ENCODE measurements around the gene DNM3. TPM values are rescaled to one million over a fixed set of nuclear protein-coding genes. Genes with fewer than 3 reads are reported as not detected.

DNM3 gene
- total RNA-seq, 1 donor from 2014 or later, result 4.7 TPM

GRCh38 chr1:172357753-172358385, 516.6 kb downstream of the DNM3 start:
- peaks cover 54% of the 10 kb centered on the region for H3K4me1 Mint-ChIP-seq (ENCODE audit: low read depth, unreplicated experiment)

GRCh38 chr1:172359491-172359999, 518.2 kb downstream of the DNM3 start:
- no peaks in the 10 kb centered on the region for H3K36me3 Mint-ChIP-seq (ENCODE audit: low read depth, unreplicated experiment)
- H3K27me3 Mint-ChIP-seq (ENCODE audit: low read depth, unreplicated experiment), result no peaks in the 10 kb centered on the region
- Histone ChIP-seq H3K79me2 (ENCODE audit: insufficient read depth, low read length) (no peaks in the 10 kb centered on the region), H3K9ac (ENCODE audit: low read length) (peak overlapping the region; percentile 80), H3K27me3 (ENCODE audit: insufficient read depth, low read length) (no peaks in the 10 kb centered on the region), H3K4me1 (ENCODE audit: insufficient read depth, low read length) (peaks cover 57% of the 10 kb centered on the region), H3K36me3 (ENCODE audit: insufficient read depth, low read length) (no peaks in the 10 kb centered on the region), H3K9me3 (ENCODE audit: insufficient read depth, low read depth, low read length) (no peaks in the 10 kb centered on the region), H3K27ac (ENCODE audit: low read depth, low read length) (peak overlapping the region; percentile 96), H3K4me3 (ENCODE audit: insufficient read depth, low read depth, low read length) (peak overlapping the region; percentile 4), H3K4me2 (ENCODE audit: low read length) (peak overlapping the region; percentile 82), H4K20me1 (ENCODE audit: insufficient read depth, low read length) (no peaks in the 10 kb centered on the region), H2AFZ (ENCODE audit: low read depth, low read length) (no peak overlapping the region)
- FAIRE-seq (no peak), DNase-seq (ENCODE audit: low read depth) (peak; percentile 94)
- H3K9me3 Mint-ChIP-seq (ENCODE audit: unreplicated experiment), result no peaks in the 10 kb centered on the region
- H3K4me1 Mint-ChIP-seq (ENCODE audit: low read depth, unreplicated experiment), result peaks cover 45% of the 10 kb centered on the region
- TF ChIP-seq EZH2 (IDR thresholded peaks at IDR 0.05; ENCODE audit: insufficient read depth, low read length) (no peak), CTCF (IDR thresholded peaks at IDR 0.05; ENCODE audit: insufficient read depth, low read depth, low read length) (no peak)
- H3K27ac Mint-ChIP-seq (ENCODE audit: unreplicated experiment), result peak overlapping the region; percentile 99
- H3K4me3 Mint-ChIP-seq (ENCODE audit: unreplicated experiment), result no peak overlapping the region

More at GRCh38 chr1:172357753-172358385, 516.6 kb downstream of the DNM3 start:
- Mint-ChIP-seq H3K9me3 (ENCODE audit: unreplicated experiment) (no peaks in the 10 kb centered on the region), H3K27me3 (ENCODE audit: low read depth, unreplicated experiment) (no peaks in the 10 kb centered on the region), H3K27ac (ENCODE audit: unreplicated experiment) (peak overlapping the region; percentile 99), H3K36me3 (ENCODE audit: low read depth, unreplicated experiment) (no peaks in the 10 kb centered on the region), H3K4me3 (ENCODE audit: unreplicated experiment) (no peak overlapping the region)
- no peaks in the 10 kb centered on the region for H3K36me3 ChIP-seq (ENCODE audit: insufficient read depth, low read length)
- H3K9ac ChIP-seq (ENCODE audit: low read length), result peak overlapping the region; percentile 80
- FAIRE-seq (no peak), DNase-seq (ENCODE audit: low read depth) (no peak)
- TF ChIP-seq CTCF (IDR thresholded peaks at IDR 0.05; ENCODE audit: insufficient read depth, low read depth, low read length) (no peak), EZH2 (IDR thresholded peaks at IDR 0.05; ENCODE audit: insufficient read depth, low read length) (no peak)
- H3K4me3 ChIP-seq (ENCODE audit: insufficient read depth, low read depth, low read length), result peak overlapping the region; percentile 30
- H3K27ac ChIP-seq (ENCODE audit: low read depth, low read length), result peak overlapping the region; percentile 96
- peaks cover 57% of the 10 kb centered on the region for H3K4me1 ChIP-seq (ENCODE audit: insufficient read depth, low read length)
- H3K4me2 ChIP-seq (ENCODE audit: low read length), result peak overlapping the region; percentile 82
- H2AFZ ChIP-seq (ENCODE audit: low read depth, low read length), result no peak overlapping the region
- no peaks in the 10 kb centered on the region for H3K9me3 ChIP-seq (ENCODE audit: insufficient read depth, low read depth, low read length)
- no peaks in the 10 kb centered on the region for H3K79me2 ChIP-seq (ENCODE audit: insufficient read depth, low read length)
- H4K20me1 ChIP-seq (ENCODE audit: insufficient read depth, low read length), result no peaks in the 10 kb centered on the region
- H3K27me3 ChIP-seq (ENCODE audit: insufficient read depth, low read length), result no peaks in the 10 kb centered on the region

- peaks cover 38% of the 10 kb centered on the region for H3K4me1 Mint-ChIP-seq (ENCODE audit: low read depth, unreplicated experiment)
- FAIRE-seq, result no peak
- TF ChIP-seq EZH2 (IDR thresholded peaks at IDR 0.05; ENCODE audit: insufficient read depth, low read length) (no peak), CTCF (IDR thresholded peaks at IDR 0.05; ENCODE audit: insufficient read depth, low read depth, low read length) (no peak)
Observed at GRCh38 chr1:172360511-172360910, 519.2 kb downstream of the DNM3 start.

More at GRCh38 chr1:172360511-172360910, 519.2 kb downstream of the DNM3 start:
- Histone ChIP-seq H3K9me3 (ENCODE audit: insufficient read depth, low read depth, low read length) (no peaks in the 10 kb centered on the region), H4K20me1 (ENCODE audit: insufficient read depth, low read length) (no peaks in the 10 kb centered on the region), H3K9ac (ENCODE audit: low read length) (peak overlapping the region; percentile 7), H3K36me3 (ENCODE audit: insufficient read depth, low read length) (no peaks in the 10 kb centered on the region), H3K79me2 (ENCODE audit: insufficient read depth, low read length) (no peaks in the 10 kb centered on the region), H3K4me2 (ENCODE audit: low read length) (peak overlapping the region; percentile 53), H2AFZ (ENCODE audit: low read depth, low read length) (peak overlapping the region; percentile 19), H3K27me3 (ENCODE audit: insufficient read depth, low read length) (no peaks in the 10 kb centered on the region), H3K4me1 (ENCODE audit: insufficient read depth, low read length) (peaks cover 57% of the 10 kb centered on the region), H3K4me3 (ENCODE audit: insufficient read depth, low read depth, low read length) (no peak overlapping the region), H3K27ac (ENCODE audit: low read depth, low read length) (peak overlapping the region; percentile 96)
- peak; percentile 60 for DNase-seq (ENCODE audit: low read depth)
- Mint-ChIP-seq H3K27ac (ENCODE audit: unreplicated experiment) (peak overlapping the region; percentile 91), H3K36me3 (ENCODE audit: low read depth, unreplicated experiment) (peaks cover 3% of the 10 kb centered on the region), H3K27me3 (ENCODE audit: low read depth, unreplicated experiment) (no peaks in the 10 kb centered on the region), H3K4me3 (ENCODE audit: unreplicated experiment) (no peak overlapping the region), H3K9me3 (ENCODE audit: unreplicated experiment) (no peaks in the 10 kb centered on the region)
